ENCODE data around the gene APOH.

DNA sequence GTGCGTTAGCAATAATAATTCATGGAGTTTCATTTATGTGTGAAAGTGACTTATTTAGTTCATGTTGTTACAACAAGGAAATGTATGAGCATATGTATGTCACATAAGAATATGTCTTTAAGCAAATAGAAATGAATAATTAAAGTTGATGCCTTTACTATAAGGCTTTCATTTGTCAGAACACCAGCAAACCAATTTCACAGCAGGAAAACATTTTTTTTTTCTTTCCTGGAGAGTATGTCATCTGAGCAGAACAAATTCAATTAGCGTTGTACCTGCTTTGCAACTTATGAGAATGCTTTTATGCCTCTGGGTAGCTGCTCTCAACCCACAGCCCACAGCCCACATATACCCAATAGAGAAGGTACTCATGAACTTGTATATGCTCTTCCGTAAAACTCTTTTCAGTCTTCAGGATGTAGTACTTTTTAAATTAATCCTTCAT, 26.3 kb upstream of the APOH start:
- TF ChIP-seq CTCF (IDR thresholded peaks at IDR 0.05) (no peak), EZH2 (IDR thresholded peaks at IDR 0.05) (no peak), EZH2phosphoT487 (IDR thresholded peaks at IDR 0.05) (no peak)
